Measurements from ENCODE around the gene RIPOR3.

The RIPOR3 gene

GRCh38 chr20:50567860-50568548, 123.3 kb downstream of the RIPOR3 start:
- DNase-seq, result no peak

GRCh38 chr20:50565871-50566270, 125.5 kb downstream of the RIPOR3 start:
- DNase-seq, result no peak

GRCh38 chr20:50565383-50565782, 126.0 kb downstream of the RIPOR3 start:
- DNase-seq, result no peak

GRCh38 chr20:50563133-50563944, 128.0 kb downstream of the RIPOR3 start:
- DNase-seq, result peak; percentile 99

- DNase-seq, result peak; percentile 99
Measured at GRCh38 chr20:50562262-50562701, 129.1 kb downstream of the RIPOR3 start.

GRCh38 chr20:50561379-50562078, 129.8 kb downstream of the RIPOR3 start:
- peak; percentile 89 for DNase-seq

GRCh38 chr20:50560867-50561266, 130.5 kb downstream of the RIPOR3 start:
- DNase-seq, result no peak

- no peak for DNase-seq
Measured at GRCh38 chr20:50559856-50560638, 131.3 kb downstream of the RIPOR3 start.

GRCh38 chr20:50559149-50559548, 132.2 kb downstream of the RIPOR3 start:
- no peak for DNase-seq

- no peak for DNase-seq
Measured at GRCh38 chr20:50558483-50558925, 132.8 kb downstream of the RIPOR3 start.

GRCh38 chr20:50557549-50558134, 133.7 kb downstream of the RIPOR3 start:
- no peak for DNase-seq

GRCh38 chr20:50555662-50556061, 135.7 kb downstream of the RIPOR3 start:
- DNase-seq, result peak; percentile 28

GRCh38 chr20:50554694-50555579, 136.4 kb downstream of the RIPOR3 start:
- DNase-seq, result no peak

GRCh38 chr20:50552979-50553378, 138.4 kb downstream of the RIPOR3 start:
- no peak for DNase-seq

GRCh38 chr20:50551288-50551687, 140.1 kb downstream of the RIPOR3 start:
- peak; percentile 84 for DNase-seq

GRCh38 chr20:50550531-50550930, 140.8 kb downstream of the RIPOR3 start:
- DNase-seq, result peak; percentile 29

GRCh38 chr20:50548396-50548795, 142.9 kb downstream of the RIPOR3 start:
- DNase-seq, result peak; percentile 63

GRCh38 chr20:50547964-50548363, 143.4 kb downstream of the RIPOR3 start:
- DNase-seq, result no peak

- peak; percentile 61 for DNase-seq
Measured at GRCh38 chr20:50546729-50547314, 144.5 kb downstream of the RIPOR3 start.

GRCh38 chr20:50545126-50545525, 146.2 kb downstream of the RIPOR3 start:
- DNase-seq, result no peak

GRCh38 chr20:50543326-50543725, 148.0 kb downstream of the RIPOR3 start:
- no peak for DNase-seq

All from NCI-H510A treated with DMSO at 0.1 percent for 48 hours (cell line).